DOHH2 (cell line): ENCODE data around the gene JARID2.

Experiments used
- H3F3A ChIP-seq: fragments of 200-600 bp; sonication (generic), shearing (Covaris generic); 2 replicates; pipeline ENCODE4 v1.6.0; 2016; ENCODE audit warnings: antibody characterized with exemption, mild to moderate bottlenecking; ENCODE audit not compliant: control insufficient read depth, insufficient read depth
- H3K27ac ChIP-seq: fragments of 200-600 bp; sonication (generic); 2 replicates; pipeline ENCODE4 v1.5.1; 2014; ENCODE audit warnings: low read depth, mild to moderate bottlenecking, low read length, moderate library complexity
- H3K27me3 ChIP-seq: fragments of 200-600 bp; sonication (generic); 2 replicates; pipeline ENCODE4 v1.6.1; 2014; ENCODE audit warnings: mild to moderate bottlenecking, low read length, mixed read lengths; ENCODE audit not compliant: control insufficient read depth
- H3K36me3 ChIP-seq: fragments of 200-600 bp; sonication (generic); 2 replicates; pipeline ENCODE4 v1.6.1; 2014; ENCODE audit warnings: mild to moderate bottlenecking, low read length, moderate library complexity, mixed read lengths; ENCODE audit not compliant: control insufficient read depth
- H3K4me1 ChIP-seq: fragments of 200-600 bp; sonication (generic); 2 replicates; pipeline ENCODE4 v1.6.1; 2014; ENCODE audit warnings: mild to moderate bottlenecking, low read length, mixed read lengths; ENCODE audit not compliant: control insufficient read depth
- H3K4me2 ChIP-seq: fragments of 200-600 bp; sonication (generic); 2 replicates; pipeline ENCODE4 v1.6.0; 2014; ENCODE audit warnings: mild to moderate bottlenecking, low read length, moderate library complexity
- H3K4me3 ChIP-seq: fragments of 200-600 bp; sonication (generic); 2 replicates; pipeline ENCODE4 v1.5.1; 2014; ENCODE audit warnings: mild to moderate bottlenecking, low read length, mixed read lengths
- H3K79me2 ChIP-seq: fragments of 200-600 bp; sonication (generic); 2 replicates; pipeline ENCODE4 v1.6.1; 2014; ENCODE audit warnings: mild to moderate bottlenecking, low read length, mixed read lengths; ENCODE audit not compliant: control insufficient read depth
- H3K9me2 ChIP-seq: fragments of 200-600 bp; sonication (generic); replicated peaks from 2 replicates; pipeline ENCODE4 v1.6.1; 2014; ENCODE audit warnings: mild to moderate bottlenecking, low read length, mixed read lengths; ENCODE audit not compliant: control insufficient read depth
- H3K9me3 ChIP-seq: fragments of 200-600 bp; sonication (generic); 2 replicates; pipeline ENCODE4 v1.6.1; 2014; ENCODE audit warnings: antibody characterized with exemption, low read length, mixed read lengths; ENCODE audit not compliant: control insufficient read depth, insufficient read depth
- H4K20me1 ChIP-seq: fragments of 200-600 bp; sonication (generic); 2 replicates; pipeline ENCODE4 v1.6.0; 2014; ENCODE audit warnings: low read depth, mild to moderate bottlenecking, antibody characterized with exemption, low read length, moderate library complexity; ENCODE audit not compliant: control insufficient read depth, insufficient read depth
- CTCF ChIP-seq: fragments of 200-600 bp; sonication (generic); IDR thresholded peaks from one replicate; pipeline ENCODE4 v1.5.1; 2014; ENCODE audit warnings: antibody characterized with exemption, mild to moderate bottlenecking, low read depth, low read length; ENCODE audit not compliant: poor library complexity, severe bottlenecking
- EZH2phosphoT487 ChIP-seq: fragments of 200-600 bp; sonication (generic); IDR thresholded peaks from 2 replicates; pipeline ENCODE4 v1.6.1; 2017; ENCODE audit warnings: borderline replicate concordance, mild to moderate bottlenecking, antibody characterized with exemption, low read length, moderate library complexity, mixed read lengths

JARID2 gene

GRCh38 chr6:15411766-15412165 lies 165.9 kb downstream of the JARID2 start:
- H3K9me2 ChIP-seq: no peaks in the 10 kb centered on the region
- H3K79me2 ChIP-seq: no peaks in the 10 kb centered on the region
- no peak overlapping the region for H3K4me3 ChIP-seq
- H3K9me3 ChIP-seq: 0 out of 2 replicates have a peak, but pooled peaks cover 1% of the 10 kb centered on the region
- H3K27me3 ChIP-seq: no peaks in the 10 kb centered on the region
- no peaks in the 10 kb centered on the region for H3F3A ChIP-seq
- peaks cover 8% of the 10 kb centered on the region for H3K4me1 ChIP-seq
- no peaks in the 10 kb centered on the region for H4K20me1 ChIP-seq
- no peaks in the 10 kb centered on the region for H3K36me3 ChIP-seq
- H3K4me2 ChIP-seq: no peak overlapping the region
- no peak overlapping the region for H3K27ac ChIP-seq
- TF ChIP-seq EZH2phosphoT487 (no peak), CTCF (no peak)

- 0 out of 2 replicates have a peak, but pooled peaks cover 3% of the 10 kb centered on the region for H3K9me3 ChIP-seq
- H3K36me3 ChIP-seq: no peaks in the 10 kb centered on the region
- no peak overlapping the region for H3K4me3 ChIP-seq
- no peak overlapping the region for H3K27ac ChIP-seq
- TF ChIP-seq EZH2phosphoT487 (no peak), CTCF (no peak)
- no peaks in the 10 kb centered on the region for H3K27me3 ChIP-seq
- no peaks in the 10 kb centered on the region for H3K79me2 ChIP-seq
- no peaks in the 10 kb centered on the region for H4K20me1 ChIP-seq
- no peaks in the 10 kb centered on the region for H3F3A ChIP-seq
- no peak overlapping the region for H3K4me2 ChIP-seq
- H3K4me1 ChIP-seq: peaks cover 8% of the 10 kb centered on the region
- no peaks in the 10 kb centered on the region for H3K9me2 ChIP-seq
Observed at GRCh38 chr6:15412767-15413166, 166.9 kb downstream of the JARID2 start.

- no peak overlapping the region for H3K27ac ChIP-seq
- peaks cover 8% of the 10 kb centered on the region for H3K4me1 ChIP-seq
- no peaks in the 10 kb centered on the region for H3F3A ChIP-seq
- TF ChIP-seq EZH2phosphoT487 (no peak), CTCF (no peak)
- no peaks in the 10 kb centered on the region for H3K9me2 ChIP-seq
- no peaks in the 10 kb centered on the region for H3K36me3 ChIP-seq
- no peak overlapping the region for H3K4me2 ChIP-seq
- 0 out of 2 replicates have a peak, but pooled peaks cover 3% of the 10 kb centered on the region for H3K9me3 ChIP-seq
- no peaks in the 10 kb centered on the region for H3K27me3 ChIP-seq
- no peaks in the 10 kb centered on the region for H4K20me1 ChIP-seq
- no peaks in the 10 kb centered on the region for H3K79me2 ChIP-seq
- no peak overlapping the region for H3K4me3 ChIP-seq
Observed at GRCh38 chr6:15413466-15414234, 167.8 kb downstream of the JARID2 start.
